ENCODE results near the gene NCKAP5.

Gene NCKAP5

GRCh38 chr2:132779206-132779721 lies 789.0 kb downstream of the NCKAP5 start:
- H3K27ac Mint-ChIP-seq = no peak overlapping the region
- H3K36me3 Mint-ChIP-seq (ENCODE audit: low read depth) = peaks cover 8% of the 10 kb centered on the region
- peaks cover 5% of the 10 kb centered on the region for H3K27me3 Mint-ChIP-seq (ENCODE audit: low read depth)
- H3K9me3 Mint-ChIP-seq = no peaks in the 10 kb centered on the region
- H3K4me1 Mint-ChIP-seq = peaks cover 28% of the 10 kb centered on the region
- TF ChIP-seq, protein P1, sequence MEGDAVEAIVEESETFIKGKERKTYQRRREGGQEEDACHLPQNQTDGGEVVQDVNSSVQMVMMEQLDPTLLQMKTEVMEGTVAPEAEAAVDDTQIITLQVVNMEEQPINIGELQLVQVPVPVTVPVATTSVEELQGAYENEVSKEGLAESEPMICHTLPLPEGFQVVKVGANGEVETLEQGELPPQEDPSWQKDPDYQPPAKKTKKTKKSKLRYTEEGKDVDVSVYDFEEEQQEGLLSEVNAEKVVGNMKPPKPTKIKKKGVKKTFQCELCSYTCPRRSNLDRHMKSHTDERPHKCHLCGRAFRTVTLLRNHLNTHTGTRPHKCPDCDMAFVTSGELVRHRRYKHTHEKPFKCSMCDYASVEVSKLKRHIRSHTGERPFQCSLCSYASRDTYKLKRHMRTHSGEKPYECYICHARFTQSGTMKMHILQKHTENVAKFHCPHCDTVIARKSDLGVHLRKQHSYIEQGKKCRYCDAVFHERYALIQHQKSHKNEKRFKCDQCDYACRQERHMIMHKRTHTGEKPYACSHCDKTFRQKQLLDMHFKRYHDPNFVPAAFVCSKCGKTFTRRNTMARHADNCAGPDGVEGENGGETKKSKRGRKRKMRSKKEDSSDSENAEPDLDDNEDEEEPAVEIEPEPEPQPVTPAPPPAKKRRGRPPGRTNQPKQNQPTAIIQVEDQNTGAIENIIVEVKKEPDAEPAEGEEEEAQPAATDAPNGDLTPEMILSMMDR (IDR thresholded peaks at IDR 0.05; ENCODE audit: unreplicated experiment in 3 of 3) = no peak
- H3K4me3 Mint-ChIP-seq = no peak overlapping the region

- peak overlapping the region in 2 of 3 experiments; percentile 22 to 39 for H3K27ac Mint-ChIP-seq
- no peak overlapping the region for H3K4me3 Mint-ChIP-seq
- H3K4me1 Mint-ChIP-seq = peaks cover 23% of the 10 kb centered on the region
- TF ChIP-seq, protein P1 (IDR thresholded peaks at IDR 0.05; ENCODE audit: unreplicated experiment in 3 of 3) = no peak
- no peaks in the 10 kb centered on the region for H3K9me3 Mint-ChIP-seq
- no peaks in the 10 kb centered on the region for H3K36me3 Mint-ChIP-seq (ENCODE audit: low read depth)
- no peaks in the 10 kb centered on the region for H3K27me3 Mint-ChIP-seq (ENCODE audit: low read depth)
Measured at GRCh38 chr2:132776287-132776686, 792.0 kb downstream of the NCKAP5 start.

- Mint-ChIP-seq H3K4me1 (peaks cover 17% of the 10 kb centered on the region), H3K4me3 (no peak overlapping the region), H3K27me3 (ENCODE audit: low read depth) (no peaks in the 10 kb centered on the region), H3K9me3 (no peaks in the 10 kb centered on the region), H3K27ac (peak overlapping the region; percentile 9 to 29 (median 19)), H3K36me3 (ENCODE audit: low read depth) (no peaks in the 10 kb centered on the region)
- TF ChIP-seq, protein P1 (IDR thresholded peaks at IDR 0.05; ENCODE audit: unreplicated experiment in 3 of 3) = no peak
Measured at GRCh38 chr2:132774189-132774588, 794.1 kb downstream of the NCKAP5 start.

DNA sequence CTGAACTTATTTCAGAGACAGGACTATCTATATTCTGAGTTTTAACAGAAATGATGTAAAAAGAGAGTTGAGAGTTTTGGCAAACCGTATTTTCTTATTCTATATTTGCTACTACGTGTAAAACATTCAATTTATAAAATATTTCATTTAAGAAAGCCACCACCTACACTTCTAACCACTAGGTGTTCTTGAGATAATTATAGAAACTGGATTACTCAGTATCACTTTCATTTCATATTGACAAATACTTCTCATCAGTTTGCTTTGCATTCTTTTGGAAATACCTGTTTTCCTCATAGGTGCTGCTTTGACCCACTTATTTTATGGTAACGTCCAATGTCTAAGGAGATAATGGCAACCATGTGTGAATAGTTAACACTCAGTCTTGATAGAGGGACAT lies 794.9 kb downstream of the NCKAP5 start:
- no peak overlapping the region for H3K27ac Mint-ChIP-seq
- no peaks in the 10 kb centered on the region for H3K27me3 Mint-ChIP-seq (ENCODE audit: low read depth)
- H3K4me1 Mint-ChIP-seq = peaks cover 17% of the 10 kb centered on the region
- H3K9me3 Mint-ChIP-seq = no peaks in the 10 kb centered on the region
- H3K36me3 Mint-ChIP-seq (ENCODE audit: low read depth) = peaks cover 1% of the 10 kb centered on the region
- TF ChIP-seq, protein P1 (IDR thresholded peaks at IDR 0.05; ENCODE audit: unreplicated experiment in 3 of 3) = no peak
- no peak overlapping the region for H3K4me3 Mint-ChIP-seq

GRCh38 chr2:132772340-132772739 lies 795.9 kb downstream of the NCKAP5 start:
- TF ChIP-seq, protein P1 (IDR thresholded peaks at IDR 0.05; ENCODE audit: unreplicated experiment in 3 of 3) = no peak
- Mint-ChIP-seq H3K4me1 (peaks cover 17% of the 10 kb centered on the region), H3K27ac (no peak overlapping the region), H3K27me3 (ENCODE audit: low read depth) (no peaks in the 10 kb centered on the region), H3K9me3 (peaks cover 4% of the 10 kb centered on the region), H3K4me3 (no peak overlapping the region), H3K36me3 (ENCODE audit: low read depth) (peaks cover 4% of the 10 kb centered on the region)

- no peaks in the 10 kb centered on the region for H3K4me1 Mint-ChIP-seq
- H3K36me3 Mint-ChIP-seq (ENCODE audit: low read depth) = peaks cover 4% of the 10 kb centered on the region
- TF ChIP-seq, protein P1 (IDR thresholded peaks at IDR 0.05; ENCODE audit: unreplicated experiment in 3 of 3) = no peak
- H3K27me3 Mint-ChIP-seq (ENCODE audit: low read depth) = no peaks in the 10 kb centered on the region
- H3K4me3 Mint-ChIP-seq = no peak overlapping the region
- H3K9me3 Mint-ChIP-seq = peaks cover 4% of the 10 kb centered on the region
- no peak overlapping the region for H3K27ac Mint-ChIP-seq
Measured at GRCh38 chr2:132766573-132766972, 801.7 kb downstream of the NCKAP5 start.

Data from nephron (organoid).